H1 (cell line): ENCODE measurements around the gene SKP1. TPM values are rescaled to one million over a fixed set of nuclear protein-coding genes. Genes with fewer than 3 reads are reported as not detected.
A peak's percentile ranks its signal among the peaks of the same experiment; 100 is the strongest.

Experiments used
- CTCF ChIA-PET: fragments of 300-600 bp; sonication (Branson Sonifier 250); formaldehyde crosslinking; loops from one replicate; lab custom pipeline; 2021; ENCODE audit not compliant: partially characterized antibody; lab: Charles Lee
- POLR2A ChIA-PET: fragments of 300-600 bp; sonication (Branson Sonifier 250); formaldehyde crosslinking; loops from one replicate; lab custom pipeline; 2021; ENCODE audit warnings: inconsistent platforms; ENCODE audit not compliant: partially characterized antibody; lab: Charles Lee
- DNase-seq, 2 experiments: peaks; one replicate each; pipeline versions ENCODE4 v3.0.0 to v3.0.0-alpha.2; 2010 to 2022; ENCODE audit warnings: low spot score in 2 of 2, low read depth in 1 of 2, mixed read lengths in 1 of 2
- FAIRE-seq: peaks from 2 replicates; lab custom pipeline; 2011; peaks lifted over from hg19 to GRCh38; lab: Jason Lieb, UNC
- H2AFZ ChIP-seq: 2 replicates; pipeline ENCODE4 v1.8.1; 2012; ENCODE audit warnings: low read length, inconsistent platforms
- H2AK5ac ChIP-seq: 2 replicates; pipeline ENCODE4 v1.6.1; 2013; ENCODE audit warnings: low read depth, low read length
- H2BK120ac ChIP-seq: replicated peaks from 2 replicates; pipeline ENCODE3; 2013; ENCODE audit warnings: low read depth, low read length, inconsistent platforms
- H2BK12ac ChIP-seq: 2 replicates; pipeline ENCODE4 v1.6.1; 2013; ENCODE audit warnings: low read depth, low read length
- H2BK15ac ChIP-seq: 2 replicates; pipeline ENCODE4 v1.6.1; 2013; ENCODE audit warnings: low read length
- H2BK20ac ChIP-seq: 2 replicates; pipeline ENCODE4 v1.6.1; 2013; ENCODE audit warnings: low read length
- H2BK5ac ChIP-seq: 2 replicates; pipeline ENCODE4 v1.6.1; 2013; ENCODE audit warnings: low read depth, low read length
- H3K14ac ChIP-seq: 2 replicates; pipeline ENCODE4 v1.6.1; 2013; ENCODE audit warnings: inconsistent platforms; ENCODE audit not compliant: insufficient read length
- H3K18ac ChIP-seq: 2 replicates; pipeline ENCODE4 v1.6.1; 2013; ENCODE audit warnings: low read length; ENCODE audit errors: extremely low read depth
- H3K23ac ChIP-seq: 2 replicates; pipeline ENCODE4 v1.6.1; 2013; ENCODE audit warnings: inconsistent platforms; ENCODE audit not compliant: insufficient read length
- H3K23me2 ChIP-seq: 2 replicates; pipeline ENCODE4 v1.6.1; 2013; ENCODE audit warnings: low read depth, low read length
- H3K27ac ChIP-seq: 2 replicates; pipeline ENCODE4 v1.6.1; 2011; ENCODE audit warnings: low read depth, low read length, inconsistent platforms
- H3K27me3 ChIP-seq, 4 experiments: replicated peaks in 1 of 4; 1 replicate in 1 of 4; 2 replicates in 3 of 4; pipeline versions ENCODE4 v1.6.1 to v1.8.1; 2011 to 2013; ENCODE audit warnings: low read length in 3 of 4, mild to moderate bottlenecking in 3 of 4, inconsistent platforms in 2 of 4, mixed read lengths in 2 of 4, moderate library complexity in 1 of 4; ENCODE audit not compliant: control insufficient read depth in 3 of 4, insufficient read depth in 3 of 4; ENCODE audit errors: extremely low read depth in 1 of 4
- H3K36me3 ChIP-seq, 4 experiments: 2 replicates each; pipeline versions ENCODE4 v1.6.1 to v1.8.1; 2011 to 2013; ENCODE audit warnings: mild to moderate bottlenecking in 4 of 4, low read length in 3 of 4, moderate library complexity in 2 of 4, control low read depth in 1 of 4, inconsistent platforms in 1 of 4; ENCODE audit not compliant: insufficient read depth in 4 of 4, control insufficient read depth in 2 of 4
- H3K4ac ChIP-seq: replicated peaks from 2 replicates; pipeline ENCODE3; 2013; ENCODE audit warnings: low read length, low read depth, mixed read lengths, inconsistent platforms; ENCODE audit not compliant: insufficient read length
- H3K4me1 ChIP-seq, 4 experiments: replicated peaks in 1 of 4; 1 replicate in 1 of 4; 2 replicates in 3 of 4; pipeline versions ENCODE4 v1.6.1 to v1.8.1; 2011 to 2013; ENCODE audit warnings: low read length in 3 of 4, inconsistent platforms in 2 of 4, mixed read lengths in 1 of 4; ENCODE audit not compliant: insufficient read depth in 4 of 4, control insufficient read depth in 3 of 4
- H3K4me2 ChIP-seq, 2 experiments: 2 replicates each; pipeline versions ENCODE4 v1.6.1 to v1.8.1; 2011 to 2013; ENCODE audit warnings: low read depth in 2 of 2, low read length in 2 of 2, control low read depth in 1 of 2, inconsistent platforms in 1 of 2, mild to moderate bottlenecking in 1 of 2; ENCODE audit not compliant: insufficient read depth in 1 of 2
- H3K4me3 ChIP-seq, 4 experiments: fragments of 200-600, 300-600 bp in 1 of 4; sonication (generic), shearing (Covaris generic), sonication (Bioruptor Twin) in 1 of 4; 2 replicates each; pipeline versions ENCODE4 v1.5.1 to v1.8.1; 2011 to 2016; ENCODE audit warnings: low read length in 4 of 4, low read depth in 3 of 4, control low read depth in 2 of 4, inconsistent platforms in 2 of 4, mild to moderate bottlenecking in 2 of 4, mixed read lengths in 1 of 4, moderate library complexity in 1 of 4; ENCODE audit not compliant: insufficient read depth in 2 of 4; ENCODE audit errors: extremely low read depth in 1 of 4
- H3K56ac ChIP-seq: replicated peaks from 2 replicates; pipeline ENCODE3; 2013; ENCODE audit warnings: low read depth, mild to moderate bottlenecking, mixed read lengths, low read length, inconsistent platforms; ENCODE audit not compliant: insufficient read length
- H3K79me1 ChIP-seq: 2 replicates; pipeline ENCODE4 v1.6.1; 2013; ENCODE audit warnings: low read depth, low read length, control low read depth
- H3K79me2 ChIP-seq, 2 experiments: 2 replicates each; pipeline versions ENCODE4 v1.6.1 to v1.8.1; 2012 to 2013; ENCODE audit warnings: low read length in 2 of 2, mild to moderate bottlenecking in 2 of 2, inconsistent platforms in 1 of 2; ENCODE audit not compliant: insufficient read depth in 2 of 2, control insufficient read depth in 1 of 2
- H3K9ac ChIP-seq, 4 experiments: replicated peaks in 1 of 4; 1 replicate in 1 of 4; 2 replicates in 3 of 4; pipeline versions ENCODE4 v1.6.1 to v1.8.1; 2011 to 2013; ENCODE audit warnings: low read depth in 3 of 4, low read length in 3 of 4, control low read depth in 2 of 4, mild to moderate bottlenecking in 2 of 4, moderate library complexity in 2 of 4, inconsistent platforms in 1 of 4; ENCODE audit errors: extremely low read depth in 1 of 4
- H3K9me3 ChIP-seq, 2 experiments: 2 replicates each; pipeline versions ENCODE4 v1.6.1 to v1.8.1; 2012 to 2013; ENCODE audit warnings: mild to moderate bottlenecking in 2 of 2, moderate library complexity in 2 of 2, control low read depth in 1 of 2, inconsistent platforms in 1 of 2, low read depth in 1 of 2, low read length in 1 of 2, mixed read lengths in 1 of 2; ENCODE audit not compliant: insufficient read depth in 2 of 2
- H4K20me1 ChIP-seq, 2 experiments: replicated peaks in 1 of 2; 2 replicates each; pipeline versions ENCODE3 to v1.8.1; 2011 to 2013; ENCODE audit warnings: inconsistent platforms in 2 of 2, low read length in 2 of 2, mild to moderate bottlenecking in 1 of 2; ENCODE audit not compliant: insufficient read depth in 2 of 2, control insufficient read depth in 1 of 2
- H4K5ac ChIP-seq: 2 replicates; pipeline ENCODE4 v1.6.1; 2013; ENCODE audit warnings: low read length, low read depth, mixed read lengths, inconsistent platforms; ENCODE audit not compliant: insufficient read length
- H4K8ac ChIP-seq: 2 replicates; pipeline ENCODE4 v1.8.0; 2013; ENCODE audit warnings: mild to moderate bottlenecking, moderate library complexity, low read length, inconsistent platforms; ENCODE audit not compliant: insufficient read depth; ENCODE audit errors: extremely low read depth
- H4K91ac ChIP-seq: replicated peaks from 2 replicates; pipeline ENCODE3; 2013; ENCODE audit warnings: low read length, mixed read lengths, inconsistent platforms; ENCODE audit not compliant: insufficient read length
- BACH1 ChIP-seq: IDR thresholded peaks from 2 replicates; pipeline ENCODE4 v1.6.1; 2012; ENCODE audit warnings: low read length, improper control_type of control experiment
- E2F6 ChIP-seq: IDR thresholded peaks from 2 replicates; pipeline ENCODE4 v1.6.1; 2012; ENCODE audit warnings: inconsistent platforms
- EZH2 ChIP-seq: fragments of 200-600 bp; sonication (generic); IDR thresholded peaks from 2 replicates; pipeline ENCODE4 v1.7.1; 2012; ENCODE audit warnings: low read depth, mild to moderate bottlenecking, moderate library complexity, low read length, inconsistent platforms; ENCODE audit not compliant: severe bottlenecking
- GABPA ChIP-seq: IDR thresholded peaks from 2 replicates; pipeline ENCODE4 v1.6.1; 2011; ENCODE audit warnings: mild to moderate bottlenecking, low read length, moderate library complexity, borderline replicate concordance; ENCODE audit not compliant: insufficient read depth
- GTF2F1 ChIP-seq: IDR thresholded peaks from 2 replicates; pipeline ENCODE4 v1.6.1; 2012; ENCODE audit warnings: low read depth, low read length, improper control_type of control experiment, borderline replicate concordance
- PHF8 ChIP-seq: fragments of 200-600 bp; sonication (generic); conservative IDR thresholded peaks from 2 replicates; pipeline ENCODE4 v1.7.1; 2012; ENCODE audit warnings: low read depth, mild to moderate bottlenecking, inconsistent platforms, low read length, moderate library complexity
- POLR2A ChIP-seq, 2 experiments: IDR thresholded peaks; 1 replicate in 1 of 2; 2 replicates in 1 of 2; pipeline ENCODE4 v1.6.1; 2011; ENCODE audit warnings: low read depth in 2 of 2, low read length in 2 of 2, mild to moderate bottlenecking in 2 of 2; ENCODE audit errors: control extremely low read depth in 1 of 2
- POU5F1 ChIP-seq: IDR thresholded peaks from 2 replicates; pipeline ENCODE4 v1.6.1; 2011; ENCODE audit warnings: low read depth, mild to moderate bottlenecking, low read length, moderate library complexity
- RBBP5 ChIP-seq: IDR thresholded peaks from 2 replicates; pipeline ENCODE4 v1.7.1; 2012; ENCODE audit warnings: low read depth, mild to moderate bottlenecking, inconsistent platforms, low read length, moderate library complexity, borderline replicate concordance
- RFX5 ChIP-seq: IDR thresholded peaks from 2 replicates; pipeline ENCODE4 v1.6.1; 2011; ENCODE audit warnings: low read depth, low read length, improper control_type of control experiment, borderline replicate concordance
- YY1 ChIP-seq: IDR thresholded peaks from 2 replicates; pipeline ENCODE4 v1.6.1; 2011; ENCODE audit warnings: low read depth, mild to moderate bottlenecking, low read length
- WGBS, 2 experiments: shearing (Covaris generic) in 1 of 2; methylation state at CpG; one replicate each; pipeline versions ENCODE4 v1.1.6 to v1.1.7; 2013 to 2015; ENCODE audit warnings: low lambda C conversion rate in 2 of 2, mixed read lengths in 2 of 2, inconsistent platforms in 1 of 2, low coverage in 1 of 2, missing lambda C conversion rate in 1 of 2; ENCODE audit not compliant: insufficient replicate concordance in 2 of 2, insufficient coverage in 1 of 2, insufficient read length in 1 of 2; ENCODE audit errors: extremely low coverage in 1 of 2, missing lambda C conversion rate in 1 of 2; 5-methylcytosine and 5-hydroxymethylcytosine counted together
- polyA plus RNA-seq, 7 experiments: library from polyadenylated mRNA; depleted of rRNA in 3 of 7; stranded (reverse) in 5 of 7; unstranded in 2 of 7; fragments of >200 nt in 5 of 7; fragments of 200-250 nt in 2 of 7; gene quantifications; 1 replicate in 5 of 7; 2 replicates in 1 of 7; 4 replicates in 1 of 7; pipeline versions ENCODE4 v1.2.1 to v1.2.3, GENCODE V29; 2011 to 2013; ENCODE audit warnings: missing spikeins in 2 of 7, mixed read lengths in 2 of 7
- total RNA-seq: library from RNA; stranded (reverse); fragmentation: NEBNext Ultra II Directional; extraction: Animal tissue kit (Norgen Biotek cat#: 25700); gene quantifications from 2 replicates; pipeline ENCODE4 v1.2.1, GENCODE V29; 2021

Gene SKP1
- total and polyA plus RNA-seq, 2 of the 8 experiments (the other 6 are each of a cell fraction or from before 2014, with no cell fraction given) = 163 to 332 TPM

- Histone ChIP-seq H3K27ac (no peak overlapping the region), H2AFZ (no peak overlapping the region), H2AK5ac (no peak overlapping the region), H3K9me3 (no peaks in the 10 kb centered on the region), H3K4me3 (no peak overlapping the region), H3K14ac (no peak overlapping the region), H3K79me1 (peaks cover 2% of the 10 kb centered on the region; the same call in 1 of the 2 replicates), H3K27me3 (peaks cover 0 to 3% (median 0%) of the 10 kb centered on the region in 4 experiments; a peak in 3 of 7 replicates), H2BK20ac (no peak overlapping the region), H2BK5ac (no peak overlapping the region), H3K56ac (no peak overlapping the region), H4K91ac (no peak overlapping the region), H3K23me2 (no peaks in the 10 kb centered on the region; the same call in 1 of the 2 replicates), H3K79me2 (no peaks in the 10 kb centered on the region), H2BK15ac (no peak overlapping the region), H4K8ac (0 out of 2 replicates have a peak overlapping the region, but pooled peaks have one; percentile 39), H3K18ac (no peak overlapping the region), H4K20me1 (peaks cover 2 to 20% of the 10 kb centered on the region in 2 experiments), H3K4ac (no peak overlapping the region), H4K5ac (no peak overlapping the region), H3K9ac (no peak overlapping the region), H2BK120ac (no peak overlapping the region), H3K4me2 (no peak overlapping the region), H3K36me3 (peaks cover 0 to 2% (median 0%) of the 10 kb centered on the region in 4 experiments; a peak in 1 of 8 replicates), H3K4me1 (peaks cover 0 to 4% (median 1%) of the 10 kb centered on the region in 4 experiments; a peak in 3 of 7 replicates), H3K23ac (no peak overlapping the region), H2BK12ac (no peak overlapping the region)
- 94% methylated on average over 12 of the region's 12 CpGs; no CpG with 5 or more reads in 1 of the 2 experiments for WGBS, 2 experiments
- POLR2A ChIA-PET = interaction anchor here (0.6 to 1.2 kb wide), 3 partner anchors 9 to 491 kb away, joined by 3 read pairs; no protein-coding TSS in a partner anchor
- FAIRE-seq (no peak), DNase-seq (no peak)
- CTCF ChIA-PET = interaction anchor here (0.7 to 21.7 kb wide), 3 partner anchors 24 to 93 kb away, joined by 3 to 270 read pairs (median 148); no protein-coding TSS in a partner anchor
- TF ChIP-seq RBBP5 (no peak), POU5F1 (no peak), YY1 (no peak), E2F6 (no peak), POLR2A (IDR thresholded peaks at IDR 0.05; ENCODE audit: control extremely low read depth in 1 of 2, low read depth in 2 of 2, low read length in 2 of 2) (no peak), PHF8 (no peak), RFX5 (no peak), EZH2 (no peak), BACH1 (no peak), GTF2F1 (no peak), GABPA (no peak)
These were observed 57.0 kb downstream of the SKP1 start for GRCh38 chr5:134119720-134120119.
